ENCODE measurements around the gene CLCN2. TPM values are rescaled to one million over a fixed set of nuclear protein-coding genes. Genes with fewer than 3 reads are reported as not detected.

Gene CLCN2
- total and polyA plus RNA-seq, 2 of the 8 experiments (the other 6 are each of a cell fraction or from before 2014, with no cell fraction given): 13.7 to 16.1 TPM

GRCh38 chr3:184389935-184390528, 28.6 kb upstream of the CLCN2 start:
- Histone ChIP-seq H3K79me2 (ENCODE audit: control insufficient read depth in 1 of 2, insufficient read depth in 2 of 2, low read length in 2 of 2) (no peaks in the 10 kb centered on the region), H2BK5ac (ENCODE audit: low read depth, low read length) (no peak overlapping the region), H3K4me3 (ENCODE audit: extremely low read depth in 1 of 4, insufficient read depth in 2 of 4, low read depth in 3 of 4, low read length in 4 of 4) (no peak overlapping the region), H2BK120ac (replicated peaks; ENCODE audit: low read depth, low read length) (no peak overlapping the region), H3K56ac (replicated peaks; ENCODE audit: insufficient read length, low read depth, low read length) (no peak overlapping the region), H2BK20ac (ENCODE audit: low read length) (no peak overlapping the region), H3K27ac (ENCODE audit: low read depth, low read length) (no peak overlapping the region), H2BK12ac (ENCODE audit: low read depth, low read length) (no peak overlapping the region), H4K20me1 (replicated peaks in 1 of 2; ENCODE audit: control insufficient read depth in 1 of 2, insufficient read depth in 2 of 2, low read length in 2 of 2) (no peaks in the 10 kb centered on the region), H3K18ac (ENCODE audit: extremely low read depth, low read length) (no peak overlapping the region), H3K27me3 (replicated peaks in 1 of 4; ENCODE audit: control insufficient read depth in 3 of 4, extremely low read depth in 1 of 4, insufficient read depth in 3 of 4, low read length in 3 of 4) (no peaks in the 10 kb centered on the region; a peak in 3 of 7 replicates), H3K4me2 (ENCODE audit: insufficient read depth in 1 of 2, low read depth in 2 of 2, low read length in 2 of 2) (no peak overlapping the region), H3K4me1 (replicated peaks in 1 of 4; ENCODE audit: control insufficient read depth in 3 of 4, insufficient read depth in 4 of 4, low read length in 3 of 4) (peaks cover 0 to 3% (median 0%) of the 10 kb centered on the region in 4 experiments; a peak in 2 of 7 replicates), H2BK15ac (ENCODE audit: low read length) (no peak overlapping the region), H3K14ac (ENCODE audit: insufficient read length) (no peak overlapping the region), H4K91ac (replicated peaks; ENCODE audit: insufficient read length, low read length) (no peak overlapping the region), H2AFZ (ENCODE audit: low read length) (no peak overlapping the region), H3K23me2 (ENCODE audit: low read depth, low read length) (no peaks in the 10 kb centered on the region), H4K8ac (ENCODE audit: extremely low read depth, insufficient read depth, low read length) (no peak overlapping the region), H4K5ac (ENCODE audit: insufficient read length, low read depth, low read length) (no peak overlapping the region), H3K79me1 (ENCODE audit: low read depth, low read length) (no peaks in the 10 kb centered on the region), H3K9ac (replicated peaks in 1 of 4; ENCODE audit: extremely low read depth in 1 of 4, low read depth in 3 of 4, low read length in 3 of 4) (no peak overlapping the region), H2AK5ac (ENCODE audit: low read depth, low read length) (no peak overlapping the region), H3K9me3 (ENCODE audit: insufficient read depth in 2 of 2, low read depth in 1 of 2, low read length in 1 of 2) (no peaks in the 10 kb centered on the region), H3K4ac (replicated peaks; ENCODE audit: insufficient read length, low read depth, low read length) (no peak overlapping the region), H3K23ac (ENCODE audit: insufficient read length) (no peak overlapping the region), H3K36me3 (ENCODE audit: control insufficient read depth in 2 of 4, insufficient read depth in 4 of 4, low read length in 3 of 4) (no peaks in the 10 kb centered on the region)
- DNase-seq (ENCODE audit: low read depth in 1 of 2, low spot score in 2 of 2) (no peak), FAIRE-seq (no peak)
- TF ChIP-seq CHD1 (IDR thresholded peaks at IDR 0.05; ENCODE audit: low read depth, low read length) (no peak), SIX5 (IDR thresholded peaks at IDR 0.05; ENCODE audit: low read depth, low read length) (no peak)
- CTCF ChIA-PET (ENCODE audit: partially characterized antibody): interaction anchor here (0.8 to 4.2 kb wide), 15 partner anchors 9 to 152 kb away, joined by 3 to 34 read pairs (median 4); no protein-coding TSS in a partner anchor
- 71% methylated on average over 5 of the region's 5 CpGs; no CpG with 5 or more reads in 1 of the 2 experiments for WGBS, 2 experiments (ENCODE audit: extremely low coverage in 1 of 2, insufficient coverage in 1 of 2, insufficient read length in 1 of 2, insufficient replicate concordance in 2 of 2, low coverage in 1 of 2, low lambda C conversion rate in 2 of 2, missing lambda C conversion rate in 1 of 2)
- POLR2A ChIA-PET (ENCODE audit: partially characterized antibody): interaction anchor here (0.8 to 1.7 kb wide), 3 partner anchors 9 to 31 kb away, joined by 3 to 5 read pairs (median 4); no protein-coding TSS in a partner anchor
